ENCODE measurements around the gene HIP1R. TPM values are rescaled to one million over a fixed set of nuclear protein-coding genes. Genes with fewer than 3 reads are reported as not detected.

HIP1R gene
- total RNA-seq, 1 donor from 2014 or later: 35.2 TPM

DNA sequence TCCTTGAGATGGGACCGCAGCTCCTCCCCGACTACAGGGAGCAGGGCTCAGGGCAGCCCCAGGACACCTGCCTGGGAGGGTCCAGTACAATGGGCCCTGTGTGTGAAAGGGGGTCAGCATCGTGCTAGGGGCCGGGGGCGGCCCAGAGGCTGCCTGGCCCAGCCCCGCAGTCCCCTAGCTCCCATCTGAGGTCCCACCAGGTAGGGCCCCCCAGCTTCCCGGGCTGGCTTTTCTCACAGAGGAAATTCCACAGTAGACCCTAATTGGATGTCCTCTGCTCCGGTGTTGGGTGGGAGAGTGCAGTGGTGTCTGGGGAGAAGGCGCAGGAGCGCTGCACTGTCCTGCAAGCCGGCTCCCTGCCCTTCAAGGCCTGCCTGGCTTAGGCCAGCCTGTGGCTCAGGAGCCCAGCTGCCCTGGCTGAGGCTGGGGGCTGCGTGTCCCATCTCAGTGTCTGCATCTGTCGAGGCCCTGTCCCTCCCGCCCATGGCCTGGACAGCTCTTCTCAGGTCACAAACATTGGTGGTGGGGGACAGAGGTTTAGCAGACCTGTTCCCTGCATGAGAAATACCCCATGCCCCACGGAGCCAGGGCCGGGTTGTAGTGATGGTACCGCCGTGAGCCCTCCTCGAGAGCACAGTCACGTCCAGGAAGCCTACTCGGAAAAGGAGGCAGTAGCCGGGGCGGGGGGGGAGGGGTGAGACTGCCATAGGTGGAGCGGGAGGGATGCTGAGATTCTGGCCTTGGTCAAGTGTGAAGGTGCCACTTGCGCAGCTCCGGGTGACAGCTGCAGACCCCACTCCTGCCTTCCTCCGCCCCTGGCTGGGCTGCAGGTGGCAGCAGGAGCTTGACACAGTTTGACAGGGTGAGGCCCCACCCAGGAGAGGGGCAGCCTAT is 11.6 kb downstream of the HIP1R start:
- DNase-seq (ENCODE audit: low spot score) (no peak), ATAC-seq (no peak)

DNA sequence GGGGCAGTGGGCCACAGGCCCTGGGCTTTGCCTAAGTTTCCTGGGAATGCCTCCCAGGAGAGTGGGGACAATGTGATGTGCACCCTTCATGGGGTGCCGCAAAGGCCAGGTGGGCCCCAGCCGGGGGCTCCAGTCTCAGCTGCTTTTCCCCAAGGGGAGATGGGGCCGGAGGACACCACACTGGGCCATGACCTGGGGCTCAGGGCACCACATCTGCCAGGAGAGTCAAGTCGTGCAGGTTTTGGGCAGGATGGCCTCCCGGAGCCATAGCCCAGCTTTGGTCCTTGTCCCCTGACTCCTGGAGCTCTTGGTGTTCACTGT is 12.2 kb downstream of the HIP1R start:
- DNase-seq (ENCODE audit: low spot score): no peak

DNA sequence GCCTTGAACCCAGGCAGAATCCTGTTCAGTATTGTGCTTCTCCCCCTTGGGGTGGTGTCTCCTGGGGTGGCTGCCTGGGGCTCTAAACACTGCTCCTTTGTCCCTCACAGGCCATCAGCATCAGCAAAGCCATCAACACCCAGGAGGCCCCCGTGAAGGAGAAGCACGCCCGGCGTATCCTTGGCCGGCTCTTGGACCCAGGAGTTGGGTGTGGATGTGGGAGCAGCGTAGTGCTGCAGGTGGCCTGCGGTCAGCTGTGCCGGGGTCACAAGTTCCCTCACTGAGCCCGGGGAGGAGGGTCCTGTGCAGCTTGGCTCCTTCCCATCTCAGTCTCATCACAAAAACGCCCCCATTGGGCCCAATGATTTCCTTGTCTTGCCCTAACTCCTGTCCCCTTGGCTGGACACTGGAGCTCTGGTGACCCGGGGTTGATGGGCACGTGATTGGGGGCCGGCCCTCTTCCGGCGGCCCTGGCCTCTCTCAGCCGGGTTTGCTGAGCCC is 12.7 kb downstream of the HIP1R start:
- DNase-seq (ENCODE audit: low spot score) (no peak), ATAC-seq (no peak)

More for the DNA sequence above, 12.2 kb downstream of the HIP1R start:
- no peak for ATAC-seq

DNA sequence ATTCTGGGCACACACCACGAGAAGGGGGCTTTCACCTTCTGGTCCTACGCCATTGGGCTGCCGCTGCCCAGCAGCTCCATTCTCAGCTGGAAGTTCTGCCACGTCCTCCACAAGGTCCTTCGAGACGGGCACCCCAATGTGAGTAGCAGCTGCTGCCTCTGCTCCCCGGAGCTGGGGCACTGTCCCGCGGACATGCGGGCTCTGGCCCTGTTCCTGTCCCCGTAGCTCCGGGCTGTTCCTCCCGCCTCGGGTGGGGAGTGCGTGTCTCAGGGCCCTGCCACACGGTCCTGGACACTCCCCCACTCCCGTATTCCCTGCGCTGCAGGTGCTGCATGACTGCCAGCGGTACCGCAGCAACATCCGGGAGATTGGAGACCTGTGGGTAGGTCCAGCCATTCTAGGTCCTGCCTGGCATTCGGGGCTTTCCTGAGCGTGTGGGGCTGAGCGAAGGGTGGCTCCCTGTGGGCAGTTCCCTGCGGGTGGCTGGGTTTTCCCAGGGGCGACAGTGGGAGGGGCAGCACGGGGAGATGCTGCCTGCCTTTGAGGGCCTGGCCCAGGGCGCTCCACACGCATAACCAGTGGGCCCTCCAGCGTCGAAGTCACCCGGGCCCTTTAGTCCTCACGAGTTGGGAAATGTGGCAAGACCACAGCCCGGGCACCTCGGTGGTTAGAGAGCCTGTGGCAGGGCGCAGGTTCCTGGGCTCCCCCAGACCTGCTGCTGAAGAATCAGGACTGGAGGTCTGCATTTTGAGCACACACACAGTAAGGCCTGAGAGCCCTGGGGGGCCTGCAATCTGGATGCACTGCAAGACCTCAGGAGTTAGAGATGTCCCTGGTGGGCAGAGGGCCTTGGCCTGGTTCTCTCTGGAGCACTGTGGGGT is 13.5 kb downstream of the HIP1R start:
- DNase-seq (ENCODE audit: low spot score) (no peak), ATAC-seq (no peak)

DNA sequence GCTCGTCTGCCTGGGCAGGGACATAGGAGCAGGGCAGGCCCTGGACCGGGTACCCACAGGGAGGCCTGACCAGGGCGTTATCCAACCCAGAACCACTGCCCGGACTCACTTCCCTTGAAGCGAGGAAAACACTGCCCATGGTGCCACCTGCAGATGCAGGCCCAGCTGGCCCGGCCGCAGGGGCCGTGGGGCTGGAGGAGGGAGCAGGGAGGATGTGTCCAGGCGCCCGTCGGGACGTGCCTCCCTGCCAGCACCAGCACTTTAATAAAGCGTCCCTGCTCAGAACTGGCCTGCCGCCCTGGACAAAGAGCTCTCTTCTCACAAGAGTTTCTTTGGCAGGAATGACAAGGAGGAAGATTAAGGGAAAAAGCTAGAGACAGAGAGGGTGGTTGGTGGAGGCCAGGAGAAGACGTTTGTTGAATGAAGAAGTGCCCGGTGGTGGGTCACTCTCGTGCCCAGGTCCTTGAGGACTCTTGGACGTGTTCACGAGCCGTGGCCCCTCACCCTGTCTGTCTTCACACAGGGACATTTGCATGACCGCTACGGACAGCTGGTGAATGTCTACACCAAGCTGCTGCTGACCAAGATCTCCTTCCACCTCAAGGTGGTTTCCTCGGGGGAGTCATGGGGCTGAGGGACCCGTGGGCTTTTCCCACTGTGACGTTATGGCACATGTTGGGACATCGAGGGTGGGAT is 14.2 kb downstream of the HIP1R start:
- ATAC-seq: no peak
- no peak for DNase-seq (ENCODE audit: low spot score)

DNA sequence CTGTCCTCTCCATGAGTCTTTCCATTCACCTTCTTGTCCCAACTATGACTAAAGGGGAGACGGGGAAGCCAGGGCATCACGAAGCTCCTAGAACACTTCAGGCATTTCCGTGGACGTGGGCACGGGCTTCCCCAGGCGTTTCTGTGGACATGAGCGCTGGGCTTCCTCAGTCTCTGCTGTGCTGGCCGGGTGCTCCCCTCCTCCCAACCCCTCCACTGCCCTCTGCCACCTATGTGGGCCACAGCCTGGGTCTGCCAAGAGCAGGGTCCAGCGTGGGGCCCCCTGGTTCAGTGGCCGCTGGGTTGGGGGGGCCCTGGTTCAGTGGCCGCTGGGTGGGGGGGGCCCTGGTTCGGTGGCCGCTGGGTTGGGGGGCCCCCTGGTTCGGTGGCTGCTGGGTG is 14.8 kb downstream of the HIP1R start:
- no peak for DNase-seq (ENCODE audit: low spot score)

DNA sequence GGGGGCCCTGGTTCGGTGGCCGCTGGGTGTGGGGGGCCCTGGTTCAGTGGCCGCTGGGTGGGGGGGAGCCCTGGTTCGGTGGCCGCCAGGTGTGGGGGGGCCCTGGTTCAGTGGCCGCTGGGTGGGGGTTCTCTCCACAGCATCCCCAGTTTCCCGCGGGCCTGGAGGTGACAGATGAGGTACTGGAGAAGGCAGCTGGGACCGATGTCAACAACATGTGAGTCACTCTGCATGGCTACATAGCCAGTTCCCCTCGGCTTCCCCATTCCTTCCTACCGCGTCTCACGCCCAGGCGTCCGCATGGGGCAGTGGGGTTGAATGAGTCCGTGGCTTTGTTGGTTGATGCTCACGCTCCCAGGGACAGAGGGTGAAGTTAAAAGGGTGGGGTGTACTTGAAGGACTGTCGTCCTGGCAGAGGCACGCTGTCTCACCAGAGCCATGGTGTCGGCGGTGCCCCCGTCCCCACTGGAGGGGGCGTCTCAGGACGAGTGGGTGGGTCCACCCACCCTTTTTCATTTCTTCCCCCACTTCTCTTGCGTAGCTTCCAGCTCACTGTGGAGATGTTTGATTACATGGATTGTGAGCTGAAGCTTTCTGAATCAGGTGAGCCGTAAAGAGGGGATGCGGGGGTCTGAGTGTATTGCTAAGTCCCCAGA is 15.6 kb downstream of the HIP1R start:
- DNase-seq (ENCODE audit: low spot score): no peak
- no peak for ATAC-seq

More for the DNA sequence above, 14.8 kb downstream of the HIP1R start:
- ATAC-seq: no peak

DNA sequence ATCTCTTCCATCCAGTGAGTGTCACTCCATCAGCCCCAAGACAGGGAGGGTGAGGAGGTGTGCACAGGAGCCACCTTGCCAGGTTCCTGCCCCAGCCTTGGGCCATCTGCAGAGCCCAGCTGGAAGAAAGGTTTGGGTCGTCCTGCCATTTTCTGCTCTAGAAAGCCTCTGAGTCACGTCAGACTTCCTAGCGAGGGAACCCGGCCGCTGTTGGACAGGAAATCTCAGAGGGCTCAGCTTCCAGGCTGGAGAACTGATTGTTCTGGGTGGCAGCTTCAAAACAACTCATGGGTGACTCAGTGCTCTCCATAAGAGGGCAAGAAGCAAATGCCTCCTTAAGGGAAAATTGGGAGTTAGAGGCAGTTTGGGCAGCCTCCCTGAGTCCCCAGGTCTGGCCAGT is 16.6 kb downstream of the HIP1R start:
- ATAC-seq (no peak), DNase-seq (ENCODE audit: low spot score) (no peak)

DNA sequence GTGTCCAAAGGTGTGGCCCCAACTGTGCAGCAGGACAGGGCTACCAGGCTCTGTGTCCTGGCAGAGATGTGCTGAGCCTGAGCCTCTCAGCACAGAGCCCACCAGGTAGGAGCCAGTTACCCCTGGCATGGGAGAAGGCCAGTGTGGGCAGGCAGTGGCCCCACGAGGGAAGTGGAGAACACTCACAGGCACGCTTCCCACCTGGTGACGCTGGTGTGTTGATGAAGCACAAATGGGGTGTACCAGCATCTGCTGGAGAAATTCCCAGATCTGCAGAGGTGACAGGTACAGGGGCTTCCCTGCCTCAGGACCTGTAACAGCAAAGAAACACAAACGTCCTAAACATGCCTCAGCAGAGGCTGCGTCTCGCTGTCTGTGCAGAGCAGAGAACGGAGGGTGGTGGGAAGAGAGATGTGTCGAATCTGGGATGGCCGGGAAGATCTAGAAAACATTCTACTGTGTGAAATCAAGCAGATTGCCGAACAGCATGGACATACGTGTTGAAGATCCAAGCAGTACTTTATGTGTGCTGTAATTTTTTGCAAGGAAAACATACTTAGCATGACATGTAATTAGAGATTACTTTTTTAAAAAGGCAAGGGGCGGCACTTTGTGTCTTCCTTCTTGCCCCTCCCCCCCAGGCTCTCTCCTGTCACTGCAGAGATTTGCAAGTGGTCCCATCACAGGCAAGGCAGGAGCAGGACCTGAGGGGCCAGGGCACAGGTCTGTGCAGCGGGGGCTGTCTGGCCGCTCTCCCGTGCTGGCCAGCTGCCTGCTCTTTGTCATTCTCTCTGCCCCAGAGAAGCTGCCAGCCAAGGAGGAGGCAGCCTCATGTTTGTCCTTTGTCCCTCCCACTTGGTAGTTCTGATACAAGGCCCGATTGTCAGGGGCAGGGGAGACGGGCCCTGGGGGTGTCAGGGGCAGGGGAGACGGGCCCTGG is 17.3 kb downstream of the HIP1R start:
- DNase-seq (ENCODE audit: low spot score) (no peak), ATAC-seq (peak; percentile 27)

DNA sequence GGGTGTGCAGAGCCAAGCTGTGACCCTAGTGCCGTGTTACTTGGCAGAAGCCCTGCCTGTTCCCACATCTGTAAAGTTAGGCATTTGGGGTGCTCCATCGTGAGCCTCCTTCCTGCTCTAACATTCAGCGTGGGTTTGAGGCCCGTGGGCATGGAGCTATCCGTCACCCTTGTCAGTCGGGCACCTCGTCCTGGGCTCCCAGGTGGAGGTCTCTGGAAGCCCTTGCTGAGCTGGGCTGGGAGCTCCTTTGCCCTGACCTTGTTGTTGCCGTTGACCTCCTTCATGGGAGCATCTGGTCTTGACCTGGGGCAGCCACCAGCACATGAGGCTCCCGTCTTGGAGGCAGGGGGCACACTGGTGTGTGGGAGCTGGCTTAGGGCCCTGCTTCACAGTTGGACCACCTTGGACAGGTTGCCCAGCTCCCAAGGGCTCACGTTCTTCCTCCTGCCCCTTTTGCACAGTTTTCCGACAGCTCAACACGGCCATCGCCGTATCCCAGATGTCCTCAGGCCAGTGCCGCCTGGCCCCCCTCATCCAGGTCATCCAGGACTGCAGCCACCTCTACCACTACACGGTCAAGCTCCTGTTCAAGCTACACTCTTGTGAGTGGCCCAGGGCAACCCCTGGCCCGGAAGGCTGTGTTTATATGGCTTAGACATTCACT is 18.5 kb downstream of the HIP1R start:
- no peak for DNase-seq (ENCODE audit: low spot score)
- no peak for ATAC-seq

DNA sequence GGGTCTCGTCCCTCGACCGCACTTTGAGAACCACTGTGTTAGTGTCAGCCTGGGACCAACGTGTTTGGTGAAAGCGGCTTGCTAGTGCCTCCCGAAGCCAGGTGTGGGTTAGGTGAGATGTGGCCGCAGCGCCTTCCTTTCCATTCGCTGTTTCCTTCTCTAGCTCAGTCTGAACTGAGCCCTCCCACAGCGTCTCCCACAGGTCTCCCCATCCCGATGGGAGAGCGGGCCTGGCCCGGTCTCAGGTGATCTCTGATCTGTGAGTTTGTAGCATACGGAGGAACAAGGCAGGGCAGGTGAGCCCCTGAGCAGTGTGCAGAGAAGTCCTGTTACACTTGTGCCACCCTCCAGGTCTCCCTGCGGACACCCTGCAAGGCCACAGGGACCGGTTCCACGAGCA is 19.3 kb downstream of the HIP1R start:
- ATAC-seq: no peak

DNA sequence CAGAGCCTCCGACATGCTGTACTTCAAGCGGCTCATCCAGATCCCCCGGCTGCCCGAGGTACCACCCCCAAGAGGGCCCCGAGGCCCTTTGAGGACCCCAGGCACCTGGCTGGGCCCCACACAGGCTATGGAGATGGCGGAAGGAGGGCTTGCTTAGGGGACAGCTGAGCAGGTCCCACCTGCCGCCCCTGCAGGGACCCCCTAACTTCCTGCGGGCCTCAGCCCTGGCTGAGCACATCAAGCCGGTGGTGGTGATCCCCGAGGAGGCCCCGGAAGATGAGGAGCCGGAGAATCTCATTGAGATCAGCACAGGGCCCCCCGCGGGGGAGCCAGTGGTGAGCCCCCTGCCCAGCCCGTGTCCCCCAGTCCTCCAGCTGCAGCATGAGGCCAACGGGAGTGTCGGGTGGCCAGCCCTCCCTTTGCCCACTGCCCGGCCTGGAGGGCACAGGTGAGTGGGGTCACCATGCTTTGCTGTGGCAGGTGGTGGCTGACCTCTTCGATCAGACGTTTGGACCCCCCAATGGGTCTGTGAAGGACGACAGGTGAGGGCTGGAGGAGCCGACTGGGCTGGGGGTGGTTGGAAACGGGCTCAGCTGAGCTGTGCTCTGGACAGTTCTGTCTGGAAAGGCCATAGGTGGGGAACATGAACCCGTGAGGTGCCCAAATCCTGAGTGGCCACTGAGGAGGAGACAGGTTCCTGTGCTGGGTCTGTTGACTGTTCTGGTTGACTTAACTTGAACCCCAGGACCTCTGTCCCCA is 20.0 kb downstream of the HIP1R start:
- DNase-seq (ENCODE audit: low spot score) (no peak), ATAC-seq (no peak)

More for the DNA sequence above, 19.3 kb downstream of the HIP1R start:
- no peak for DNase-seq (ENCODE audit: low spot score)

DNA sequence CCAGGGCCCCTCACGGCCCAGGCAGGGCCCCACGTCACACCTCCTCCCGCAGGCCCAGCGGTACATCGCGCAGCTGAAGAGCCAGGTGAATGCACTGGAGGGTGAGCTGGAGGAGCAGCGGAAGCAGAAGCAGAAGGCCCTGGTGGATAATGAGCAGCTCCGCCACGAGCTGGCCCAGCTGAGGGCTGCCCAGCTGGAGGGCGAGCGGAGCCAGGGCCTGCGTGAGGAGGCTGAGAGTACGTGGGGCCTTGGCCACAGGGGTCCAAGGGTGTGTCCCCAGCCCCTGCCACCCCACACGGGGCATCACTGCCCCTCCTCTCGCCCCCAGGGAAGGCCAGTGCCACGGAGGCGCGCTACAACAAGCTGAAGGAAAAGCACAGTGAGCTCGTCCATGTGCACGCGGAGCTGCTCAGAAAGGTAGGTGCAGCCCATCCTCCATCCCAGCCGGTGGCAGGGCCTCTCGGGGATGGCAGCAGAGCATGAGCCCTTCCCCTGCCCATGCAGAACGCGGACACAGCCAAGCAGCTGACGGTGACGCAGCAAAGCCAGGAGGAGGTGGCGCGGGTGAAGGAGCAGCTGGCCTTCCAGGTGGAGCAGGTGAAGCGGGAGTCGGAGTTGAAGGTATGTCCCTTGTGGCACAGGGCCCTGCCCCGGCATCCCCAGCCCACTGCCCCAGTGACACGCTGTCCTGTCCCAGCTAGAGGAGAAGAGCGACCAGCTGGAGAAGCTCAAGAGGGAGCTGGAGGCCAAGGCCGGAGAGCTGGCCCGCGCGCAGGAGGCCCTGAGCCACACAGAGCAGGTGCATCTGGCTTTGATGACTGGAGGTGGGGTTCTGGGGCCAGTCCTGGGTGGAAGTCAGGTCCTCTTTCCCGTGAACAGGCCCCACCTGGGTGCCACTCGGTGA is 20.9 kb downstream of the HIP1R start:
- ATAC-seq (no peak), DNase-seq (ENCODE audit: low spot score) (no peak)

DNA sequence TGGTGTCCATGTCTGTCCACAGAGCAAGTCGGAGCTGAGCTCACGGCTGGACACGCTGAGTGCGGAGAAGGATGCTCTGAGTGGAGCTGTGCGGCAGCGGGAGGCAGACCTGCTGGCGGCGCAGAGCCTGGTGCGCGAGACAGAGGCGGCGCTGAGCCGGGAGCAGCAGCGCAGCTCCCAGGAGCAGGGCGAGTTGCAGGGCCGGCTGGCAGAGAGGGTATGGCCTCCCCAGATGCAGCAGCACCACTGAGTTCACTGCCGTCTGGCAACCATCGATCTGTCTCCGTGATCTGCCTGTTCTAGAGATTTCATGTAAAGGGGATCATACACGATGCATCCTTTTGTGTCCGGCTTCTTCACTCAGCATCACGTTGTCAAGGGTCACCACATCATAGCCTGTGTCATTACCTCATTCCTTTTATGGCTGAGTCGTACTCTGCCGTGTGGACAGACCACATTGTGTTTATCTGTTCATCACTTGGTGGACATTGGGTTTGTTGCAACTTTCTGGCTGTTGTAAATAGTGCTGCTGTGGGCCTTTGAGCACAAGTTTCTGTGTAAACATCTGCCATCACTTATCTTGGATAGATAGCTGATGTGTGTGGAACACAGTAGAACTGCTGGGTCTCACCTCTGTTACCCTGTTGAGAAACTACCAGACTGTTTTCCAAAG is 21.9 kb downstream of the HIP1R start:
- ATAC-seq (no peak), DNase-seq (ENCODE audit: low spot score) (no peak)

DNA sequence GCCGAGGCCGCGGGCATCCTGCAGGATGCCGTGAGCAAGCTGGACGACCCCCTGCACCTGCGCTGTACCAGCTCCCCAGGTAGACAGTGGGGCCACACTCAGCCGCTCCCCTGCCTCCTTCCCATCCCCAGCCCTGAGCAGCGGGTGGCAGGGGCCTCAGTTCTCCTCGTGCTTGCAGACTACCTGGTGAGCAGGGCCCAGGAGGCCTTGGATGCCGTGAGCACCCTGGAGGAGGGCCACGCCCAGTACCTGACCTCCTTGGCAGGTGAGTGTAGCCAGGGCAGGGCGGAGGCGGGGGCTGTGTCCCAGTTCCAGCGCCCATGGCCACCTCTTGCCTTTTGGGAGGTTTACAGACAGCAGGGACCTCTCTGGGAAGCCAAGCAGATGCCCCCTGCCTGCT is 22.9 kb downstream of the HIP1R start:
- DNase-seq (ENCODE audit: low spot score) (no peak), ATAC-seq (no peak)

DNA sequence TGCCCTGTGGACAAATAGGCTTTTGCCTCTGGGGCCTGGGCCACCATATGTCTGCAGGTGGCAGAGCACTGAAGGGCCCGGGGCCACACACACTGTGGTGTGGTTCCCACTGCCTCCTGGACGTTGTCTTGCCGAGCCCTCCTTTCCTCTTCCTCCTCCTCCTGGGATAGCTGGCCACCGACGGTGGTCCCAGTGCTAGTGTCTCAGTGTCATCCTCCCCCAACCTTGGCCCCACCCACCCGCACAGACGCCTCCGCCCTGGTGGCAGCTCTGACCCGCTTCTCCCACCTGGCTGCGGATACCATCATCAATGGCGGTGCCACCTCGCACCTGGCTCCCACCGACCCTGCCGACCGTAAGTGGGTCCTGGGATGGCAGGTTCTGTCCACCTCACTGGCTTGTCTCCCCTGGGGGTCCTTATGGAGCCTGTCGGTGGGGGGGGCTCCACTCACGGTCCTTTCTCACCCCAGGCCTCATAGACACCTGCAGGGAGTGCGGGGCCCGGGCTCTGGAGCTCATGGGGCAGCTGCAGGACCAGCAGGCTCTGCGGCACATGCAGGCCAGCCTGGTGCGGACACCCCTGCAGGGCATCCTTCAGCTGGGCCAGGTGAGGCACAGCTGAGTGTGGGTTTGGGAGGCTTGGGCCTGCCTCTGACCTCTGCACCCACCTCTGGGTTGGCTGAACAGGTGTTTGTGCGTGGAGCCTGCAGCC is 23.5 kb downstream of the HIP1R start:
- DNase-seq (ENCODE audit: low spot score): no peak
- no peak for ATAC-seq

All from left lobe of liver (tissue), 2 donors.